HEK293 (cell line): ENCODE measurements around the gene KATNAL2.

Source experiments
- CTCF ChIP-seq: fragments of 450-650 bp; formaldehyde crosslinking; IDR thresholded peaks from 2 replicates; pipeline ENCODE4 v1.5.1; 2016; ENCODE audit warnings: missing biosample characterization, missing genetic modification characterization
- MYNN ChIP-seq: fragments of 450-650 bp; formaldehyde crosslinking; IDR thresholded peaks from 2 replicates; pipeline ENCODE4 v1.5.1; 2016; ENCODE audit warnings: missing biosample characterization, missing genetic modification characterization, borderline replicate concordance
- YY1 ChIP-seq: fragments of 450-650 bp; formaldehyde crosslinking; IDR thresholded peaks from 2 replicates; pipeline ENCODE4 v1.5.1; 2018; ENCODE audit warnings: missing biosample characterization, missing genetic modification characterization
- ZNF133 ChIP-seq: fragments of 450-650 bp; formaldehyde crosslinking; IDR thresholded peaks from 2 replicates; pipeline ENCODE4 v1.5.1; 2016; ENCODE audit warnings: missing biosample characterization, missing genetic modification characterization
- ZNF433 ChIP-seq: fragments of 450-650 bp; formaldehyde crosslinking; IDR thresholded peaks from 2 replicates; pipeline ENCODE4 v1.5.1; 2016; ENCODE audit warnings: missing biosample characterization, missing genetic modification characterization, low read depth
- ZNF555 ChIP-seq: fragments of 450-650 bp; formaldehyde crosslinking; conservative IDR thresholded peaks from 2 replicates; pipeline ENCODE4 v1.5.1; 2017; ENCODE audit warnings: missing biosample characterization, mild to moderate bottlenecking, missing genetic modification characterization, inconsistent platforms
- ZNF560 ChIP-seq: fragments of 450-650 bp; formaldehyde crosslinking; IDR thresholded peaks from 2 replicates; pipeline ENCODE4 v1.5.1; 2017; ENCODE audit warnings: missing biosample characterization, missing genetic modification characterization, borderline replicate concordance
- ZNF600 ChIP-seq: fragments of 450-650 bp; formaldehyde crosslinking; IDR thresholded peaks from 2 replicates; pipeline ENCODE4 v1.5.1; 2016; ENCODE audit warnings: missing biosample characterization, missing genetic modification characterization
- ZNF707 ChIP-seq: fragments of 450-650 bp; formaldehyde crosslinking; IDR thresholded peaks from 2 replicates; pipeline ENCODE4 v1.5.1; 2016; ENCODE audit warnings: missing biosample characterization, missing genetic modification characterization

- no peak for TF ChIP-seq CTCF
- TF ChIP-seq ZNF433 (tag by site-specific recombination) = no peak
- TF ChIP-seq MYNN = no peak
- no peak for TF ChIP-seq ZNF133
- no peak for TF ChIP-seq ZNF600 (tag by site-specific recombination)
- no peak for TF ChIP-seq YY1
- TF ChIP-seq ZNF555 (tag by site-specific recombination) = no peak
- TF ChIP-seq ZNF560 (tag by site-specific recombination) = no peak
- TF ChIP-seq ZNF707 (tag by site-specific recombination) = no peak
Observed at GRCh38 chr18:47141289-47141688, 223.9 kb downstream of the KATNAL2 start.
